Hepatocyte (in vitro differentiated cells): ENCODE results near the gene PPM1H.

Source experiments
- CTCF ChIP-seq: fragments of 200-600 bp; sonication (generic); IDR thresholded peaks from 2 replicates; pipeline ENCODE4 v1.5.1; 2016; ENCODE audit warnings: antibody characterized with exemption, mild to moderate bottlenecking; ENCODE audit not compliant: poor library complexity
- EZH2 ChIP-seq: fragments of 200-600 bp; sonication (generic); IDR thresholded peaks from 2 replicates; pipeline ENCODE4 v1.6.1; 2016; ENCODE audit warnings: antibody characterized with exemption, mild to moderate bottlenecking, borderline replicate concordance
- EZH2phosphoT487 ChIP-seq: fragments of 200-600 bp; sonication (generic); IDR thresholded peaks from one replicate; pipeline ENCODE4 v1.6.1; 2018; ENCODE audit warnings: antibody characterized with exemption, mild to moderate bottlenecking, low read depth, moderate library complexity; ENCODE audit not compliant: unreplicated experiment, severe bottlenecking

GRCh38 chr12:62878211-62878610 lies 56.7 kb downstream of the PPM1H start:
- TF ChIP-seq CTCF, result no peak
- TF ChIP-seq EZH2, result no peak
- no peak for TF ChIP-seq EZH2phosphoT487
